Measurements from ENCODE around the gene NDUFB8. TPM values are rescaled to one million over a fixed set of nuclear protein-coding genes. Genes with fewer than 3 reads are reported as not detected.

Gene NDUFB8
- total and polyA plus RNA-seq, 2 donors (not counting 3 experiments of a cell fraction or from before 2014, with no cell fraction given): 193 to 526 TPM

GRCh38 chr10:100524206-100524605 lies 5.5 kb downstream of the NDUFB8 start:
- Histone ChIP-seq H2AFZ (ENCODE audit: low read depth, low read length) (no peak overlapping the region), H3K9ac (replicated peaks; ENCODE audit: extremely low read depth, insufficient read depth, low read length) (no peak overlapping the region), H3K36me3 (ENCODE audit: control insufficient read depth in 2 of 2, extremely low read depth in 1 of 2, insufficient read depth in 2 of 2, low read length in 2 of 2) (peaks cover 11 to 18% of the 10 kb centered on the region in 2 experiments), H3K79me2 (ENCODE audit: control insufficient read depth, insufficient read depth, low read length) (peaks cover 15% of the 10 kb centered on the region), H3K4me2 (ENCODE audit: insufficient read depth, low read length) (no peak overlapping the region), H3K4me3 (replicated peaks in 1 of 3; ENCODE audit: insufficient read depth in 1 of 3, low read depth in 1 of 3, low read length in 3 of 3) (no peak overlapping the region), H3K4me1 (ENCODE audit: control insufficient read depth, extremely low read depth, insufficient read depth, low read length) (peaks cover 37% of the 10 kb centered on the region), H4K20me1 (replicated peaks; ENCODE audit: control insufficient read depth, extremely low read depth, insufficient read depth, low read length) (no peaks in the 10 kb centered on the region), H3K9me3 (replicated peaks; ENCODE audit: control insufficient read depth, insufficient read depth, low read length) (no peaks in the 10 kb centered on the region), H3K27me3 (ENCODE audit: control insufficient read depth in 2 of 2, insufficient read depth in 2 of 2, low read length in 2 of 2) (no peaks in the 10 kb centered on the region), H3K9me1 (replicated peaks; ENCODE audit: control insufficient read depth, extremely low read depth, insufficient read depth, low read length) (no peaks in the 10 kb centered on the region), H3K27ac (ENCODE audit: insufficient read depth, low read depth, low read length) (no peak overlapping the region)
- DNase-seq (ENCODE audit: low read depth, low spot score) (no peak), FAIRE-seq (no peak)
- no peak for TF ChIP-seq JUN (IDR thresholded peaks at IDR 0.05; ENCODE audit: borderline replicate concordance, insufficient read depth, insufficient read length, low read depth)
- no peak for TF ChIP-seq MYC (IDR thresholded peaks at IDR 0.05; ENCODE audit: low read depth, low read length)
- TF ChIP-seq CTCF (IDR thresholded peaks at IDR 0.05; ENCODE audit: extremely low read depth in 1 of 2, insufficient read depth in 1 of 2, low read depth in 1 of 2, low read length in 2 of 2): no peak
- TF ChIP-seq MAX (IDR thresholded peaks at IDR 0.05; ENCODE audit: insufficient read depth, insufficient read length): no peak
- TF ChIP-seq EZH2 (IDR thresholded peaks at IDR 0.05; ENCODE audit: borderline replicate concordance, low read depth, low read length, severe bottlenecking): no peak
- no peak for TF ChIP-seq POLR2A (IDR thresholded peaks at IDR 0.05; ENCODE audit: low read depth, low read length)
- TF ChIP-seq FOS (IDR thresholded peaks at IDR 0.05; ENCODE audit: borderline replicate concordance, insufficient read depth, low read length): no peak
- no peak for TF ChIP-seq POLR2AphosphoS5 (IDR thresholded peaks at IDR 0.05; ENCODE audit: insufficient read depth, low read depth, low read length)
- no peak for TF ChIP-seq GATA2 (IDR thresholded peaks at IDR 0.05; ENCODE audit: insufficient read depth, insufficient read length, low read depth, low read length)
- BruUV-seq (replicated peaks): no TSS peak
- ChIA-PET CTCF (interaction anchor here (1.0 to 4.6 kb wide), 3 partner anchors 15 to 86 kb away, joined by 3 to 14 read pairs (median 4); no protein-coding TSS in a partner anchor), POLR2A (no interaction called here)
- intact Hi-C loops (cut with micrococcal nuclease) (no loop called here), dilution Hi-C loops (cut with MboI; ENCODE audit: extremely low pct_ligation_motif_present, low sequenced_read_pairs) (no loop called here)
